Osteocyte (in vitro differentiated cells): Measurements from ENCODE around the gene KCNA3. TPM values are rescaled to one million over a fixed set of nuclear protein-coding genes. Genes with fewer than 3 reads are reported as not detected.

Experiments
- DNase-seq: peaks from one replicate; pipeline ENCODE4 v3.0.0; 2021; ENCODE audit warnings: mixed read lengths; ENCODE audit not compliant: unreplicated experiment; ENCODE audit errors: extremely low spot score
- H3K27ac Mint-ChIP-seq: one replicate; pipeline ENCODE4 v1.8.0; 2021; ENCODE audit warnings: mild to moderate bottlenecking, mixed read lengths; ENCODE audit not compliant: unreplicated experiment
- H3K27me3 Mint-ChIP-seq: one replicate; pipeline ENCODE4 v1.8.0; 2021; ENCODE audit warnings: mixed read lengths; ENCODE audit not compliant: unreplicated experiment
- H3K36me3 Mint-ChIP-seq: one replicate; pipeline ENCODE4 v1.8.0; 2021; ENCODE audit warnings: mixed read lengths; ENCODE audit not compliant: unreplicated experiment
- H3K4me1 Mint-ChIP-seq: one replicate; pipeline ENCODE4 v1.8.0; 2021; ENCODE audit warnings: mixed read lengths; ENCODE audit not compliant: unreplicated experiment
- H3K4me3 Mint-ChIP-seq: one replicate; pipeline ENCODE4 v1.8.0; 2021; ENCODE audit warnings: mild to moderate bottlenecking, moderate library complexity, mixed read lengths; ENCODE audit not compliant: unreplicated experiment
- H3K9me3 Mint-ChIP-seq: one replicate; pipeline ENCODE4 v1.8.0; 2021; ENCODE audit warnings: mixed read lengths; ENCODE audit not compliant: unreplicated experiment
- total RNA-seq: library from RNA; stranded (reverse); gene quantifications from 2 replicates; pipeline ENCODE4 v1.2.1, GENCODE V29; 2021
- TF ChIP-seq, protein P1 (sequence below): fragments of 200-600 bp; sonication (generic); IDR thresholded peaks from 2 replicates; pipeline ENCODE4 v1.5.0; 2021; ENCODE audit warnings: antibody characterized with exemption, mild to moderate bottlenecking, moderate library complexity

The KCNA3 gene
- total RNA-seq, 1 donor from 2014 or later = not detected

DNA sequence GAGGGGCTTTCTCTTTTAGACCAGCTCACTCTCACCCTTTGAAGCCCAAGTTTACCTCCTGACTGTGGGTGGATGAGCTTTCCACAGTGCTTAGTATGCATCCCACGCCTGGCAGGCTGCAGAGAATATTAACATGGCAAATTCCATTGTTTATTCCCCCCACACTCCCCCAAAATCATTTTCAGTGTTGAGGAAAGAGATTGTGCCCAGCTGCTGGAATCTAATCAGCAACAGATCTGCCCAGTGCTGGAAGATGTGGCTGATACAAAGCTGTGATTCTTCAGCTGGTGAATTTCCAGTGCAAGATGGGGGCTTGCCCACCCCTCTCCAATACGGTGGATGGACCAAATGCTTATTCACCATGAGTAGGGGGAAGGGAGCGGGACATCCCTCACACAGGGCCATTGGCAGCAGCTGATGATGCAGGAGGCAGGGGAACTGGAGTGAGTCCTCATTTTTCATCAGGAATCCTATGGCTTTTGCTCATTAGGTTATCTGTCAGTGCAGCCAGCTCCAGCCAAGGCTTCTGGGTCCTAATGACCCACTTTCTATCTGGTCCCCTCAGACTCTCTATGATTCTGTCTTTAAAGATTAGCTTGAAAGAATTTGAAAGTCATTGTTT is 39.7 kb upstream of the KCNA3 start:
- no peaks in the 10 kb centered on the region for H3K27me3 Mint-ChIP-seq
- H3K27ac Mint-ChIP-seq = no peak overlapping the region
- no peaks in the 10 kb centered on the region for H3K9me3 Mint-ChIP-seq
- TF ChIP-seq, protein P1, sequence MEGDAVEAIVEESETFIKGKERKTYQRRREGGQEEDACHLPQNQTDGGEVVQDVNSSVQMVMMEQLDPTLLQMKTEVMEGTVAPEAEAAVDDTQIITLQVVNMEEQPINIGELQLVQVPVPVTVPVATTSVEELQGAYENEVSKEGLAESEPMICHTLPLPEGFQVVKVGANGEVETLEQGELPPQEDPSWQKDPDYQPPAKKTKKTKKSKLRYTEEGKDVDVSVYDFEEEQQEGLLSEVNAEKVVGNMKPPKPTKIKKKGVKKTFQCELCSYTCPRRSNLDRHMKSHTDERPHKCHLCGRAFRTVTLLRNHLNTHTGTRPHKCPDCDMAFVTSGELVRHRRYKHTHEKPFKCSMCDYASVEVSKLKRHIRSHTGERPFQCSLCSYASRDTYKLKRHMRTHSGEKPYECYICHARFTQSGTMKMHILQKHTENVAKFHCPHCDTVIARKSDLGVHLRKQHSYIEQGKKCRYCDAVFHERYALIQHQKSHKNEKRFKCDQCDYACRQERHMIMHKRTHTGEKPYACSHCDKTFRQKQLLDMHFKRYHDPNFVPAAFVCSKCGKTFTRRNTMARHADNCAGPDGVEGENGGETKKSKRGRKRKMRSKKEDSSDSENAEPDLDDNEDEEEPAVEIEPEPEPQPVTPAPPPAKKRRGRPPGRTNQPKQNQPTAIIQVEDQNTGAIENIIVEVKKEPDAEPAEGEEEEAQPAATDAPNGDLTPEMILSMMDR = no peak
- H3K4me1 Mint-ChIP-seq = no peaks in the 10 kb centered on the region
- H3K4me3 Mint-ChIP-seq = no peak overlapping the region
- DNase-seq = no peak
- no peaks in the 10 kb centered on the region for H3K36me3 Mint-ChIP-seq

DNA sequence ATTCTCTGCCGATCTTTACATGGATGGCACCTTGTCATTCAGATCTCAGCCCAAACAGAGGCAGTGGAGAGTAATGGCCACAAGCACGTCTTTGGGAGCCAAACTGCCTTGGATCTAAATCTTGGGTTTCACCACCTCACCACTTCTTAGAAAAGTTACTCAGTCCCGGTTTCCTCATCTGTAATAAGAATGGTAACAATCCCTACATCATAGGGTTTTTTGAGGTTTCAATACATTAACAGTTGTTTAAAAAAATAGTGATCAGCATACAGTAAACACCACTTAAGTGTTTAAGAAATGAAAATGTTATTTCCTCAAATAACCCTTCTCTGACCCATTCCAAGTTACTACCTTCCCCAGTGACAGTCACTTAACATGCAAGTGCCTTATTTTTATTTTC is 38.5 kb upstream of the KCNA3 start:
- no peak for DNase-seq
- no peaks in the 10 kb centered on the region for H3K4me1 Mint-ChIP-seq
- no peak overlapping the region for H3K4me3 Mint-ChIP-seq
- TF ChIP-seq, protein P1 = no peak
- no peaks in the 10 kb centered on the region for H3K9me3 Mint-ChIP-seq
- no peaks in the 10 kb centered on the region for H3K36me3 Mint-ChIP-seq
- H3K27ac Mint-ChIP-seq = no peak overlapping the region
- H3K27me3 Mint-ChIP-seq = no peaks in the 10 kb centered on the region

DNA sequence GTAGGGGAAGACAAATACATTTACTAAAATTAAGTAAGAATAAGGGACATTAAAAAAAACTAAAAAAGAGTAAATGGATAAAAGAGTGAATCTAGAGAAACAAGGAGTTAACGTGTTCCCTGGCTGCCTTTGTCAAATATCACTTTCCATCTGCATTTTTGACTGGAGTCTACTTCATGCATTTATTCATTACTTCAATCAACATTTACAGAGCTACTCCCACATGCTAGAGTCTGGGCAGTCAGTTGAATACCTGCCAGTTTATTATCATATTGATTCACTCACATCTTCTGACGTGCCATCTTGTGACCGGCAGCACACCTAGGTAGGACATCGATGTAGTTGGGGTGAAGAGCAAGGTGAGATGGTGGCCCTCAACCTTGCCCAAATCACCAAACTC is 35.6 kb upstream of the KCNA3 start:
- H3K4me1 Mint-ChIP-seq = no peaks in the 10 kb centered on the region

DNA sequence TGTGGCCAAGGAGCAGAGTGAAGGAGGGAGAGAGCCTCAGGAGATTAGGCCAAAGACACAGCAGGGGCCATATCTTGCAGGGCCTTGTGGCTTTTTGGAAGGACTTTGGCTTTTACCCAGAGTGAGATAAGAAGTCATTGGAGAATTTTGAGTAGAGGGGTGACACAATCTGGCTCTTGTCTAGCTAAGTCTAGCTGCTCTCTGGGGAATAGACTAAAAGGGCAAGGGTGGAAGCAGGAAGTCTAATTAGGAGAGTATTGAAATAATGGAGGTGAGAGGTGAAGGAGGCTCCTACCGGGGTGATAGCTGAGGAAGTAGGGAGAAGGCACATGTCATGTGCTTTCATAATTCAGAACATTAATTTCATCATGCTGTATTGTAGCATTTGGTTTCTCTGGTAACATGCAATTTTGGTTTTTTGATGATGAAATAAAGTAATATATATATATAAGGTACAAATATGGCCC is 34.3 kb upstream of the KCNA3 start:
- no peaks in the 10 kb centered on the region for H3K27me3 Mint-ChIP-seq
- no peak for DNase-seq
- no peak overlapping the region for H3K27ac Mint-ChIP-seq
- H3K36me3 Mint-ChIP-seq = no peaks in the 10 kb centered on the region
- H3K4me1 Mint-ChIP-seq = no peaks in the 10 kb centered on the region
- H3K9me3 Mint-ChIP-seq = no peaks in the 10 kb centered on the region
- TF ChIP-seq, protein P1 = no peak
- H3K4me3 Mint-ChIP-seq = no peak overlapping the region

More for the DNA sequence above, 35.6 kb upstream of the KCNA3 start:
- Mint-ChIP-seq H3K9me3 (no peaks in the 10 kb centered on the region), H3K4me3 (no peak overlapping the region), H3K36me3 (no peaks in the 10 kb centered on the region), H3K27ac (no peak overlapping the region), H3K27me3 (no peaks in the 10 kb centered on the region)
- no peak for DNase-seq
- TF ChIP-seq, protein P1 = no peak

DNA sequence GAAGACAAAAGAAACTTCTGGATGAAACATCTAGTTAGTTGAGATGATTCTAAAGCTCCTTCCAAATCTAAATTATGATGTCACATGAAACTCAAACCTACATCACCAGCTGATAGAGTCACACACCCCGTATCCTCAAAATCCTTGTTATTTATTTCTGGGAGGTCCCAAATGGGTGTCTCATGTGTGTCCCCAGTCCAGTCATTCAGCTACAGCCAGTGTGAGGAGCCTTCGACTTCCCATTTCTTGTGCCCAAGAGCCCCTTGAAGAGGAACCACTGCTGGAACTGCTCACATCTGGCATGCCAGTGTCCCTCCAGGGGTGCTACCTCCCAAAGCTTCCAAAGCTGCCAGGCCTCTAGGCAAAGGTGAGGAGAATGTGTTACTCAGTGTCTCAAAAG is 32.5 kb upstream of the KCNA3 start:
- Mint-ChIP-seq H3K27ac (no peak overlapping the region), H3K4me1 (no peaks in the 10 kb centered on the region), H3K36me3 (no peaks in the 10 kb centered on the region), H3K27me3 (no peaks in the 10 kb centered on the region), H3K4me3 (no peak overlapping the region), H3K9me3 (no peaks in the 10 kb centered on the region)
- TF ChIP-seq, protein P1 = no peak
- DNase-seq = no peak
